Epithelial cell of proximal tubule (primary cell): ENCODE results near the gene SLC25A13. TPM values are rescaled to one million over a fixed set of nuclear protein-coding genes. Genes with fewer than 3 reads are reported as not detected.

Experiments used
- DNase-seq: peaks from one replicate; pipeline ENCODE4 v3.0.0-alpha.2; 2011; ENCODE audit warnings: low read depth
- H3K4me3 ChIP-seq: 2 replicates; pipeline ENCODE4 v1.5.1; 2011; ENCODE audit warnings: low read depth, mild to moderate bottlenecking, low read length
- CTCF ChIP-seq: conservative IDR thresholded peaks from 2 replicates; pipeline ENCODE4 v1.5.1; 2012; ENCODE audit warnings: low read depth, mild to moderate bottlenecking, low read length
- total RNA-seq: library from RNA; depleted of rRNA; stranded (reverse); fragments of >200 nt; gene quantifications from 2 replicates; pipeline ENCODE4 v1.2.3, GENCODE V29; 2015

The SLC25A13 gene
- total RNA-seq, 1 donor from 2014 or later, result 51.3 TPM

DNA sequence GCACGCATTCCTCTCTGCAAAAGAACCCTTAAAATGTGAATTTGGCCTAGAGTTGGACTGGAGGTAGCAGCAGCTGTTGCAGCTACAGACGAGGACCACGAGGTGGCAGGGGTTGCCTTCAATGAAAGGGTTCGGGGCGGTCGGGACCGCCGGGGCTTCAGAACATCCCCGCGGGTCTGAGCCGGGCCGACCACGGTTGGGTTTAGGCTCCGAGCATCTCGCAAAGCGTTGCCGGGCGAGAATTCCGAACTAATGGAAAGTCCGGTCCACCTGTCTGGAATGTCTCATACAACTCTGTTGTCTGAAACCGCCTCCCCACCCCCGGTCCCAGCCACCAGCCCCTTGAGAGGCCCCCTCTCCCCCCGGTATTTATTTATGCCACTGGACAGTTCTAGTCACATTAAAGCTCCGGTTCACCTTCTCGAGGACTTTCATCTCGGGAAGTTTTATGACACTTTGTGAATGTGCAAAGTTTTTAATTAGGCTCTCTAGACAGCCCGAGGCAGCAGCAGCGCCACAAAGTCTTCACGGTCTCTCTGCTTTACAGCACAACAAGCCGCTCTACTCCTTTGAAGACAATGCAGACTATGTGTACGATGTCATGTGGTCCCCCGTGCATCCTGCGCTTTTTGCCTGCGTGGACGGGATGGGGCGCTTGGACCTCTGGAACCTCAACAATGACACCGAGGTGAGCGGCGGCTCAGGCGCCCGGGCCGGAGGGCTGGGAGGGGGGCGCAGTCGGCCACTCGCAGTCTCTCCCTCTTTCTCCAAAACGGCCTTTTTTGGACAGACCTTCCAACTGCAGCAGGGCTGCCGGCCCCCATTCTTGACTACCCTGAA, 246.2 kb downstream of the SLC25A13 start:
- DNase-seq, result no peak
- H3K4me3 ChIP-seq, result peak overlapping the region; percentile 63
- TF ChIP-seq CTCF, result peak; percentile 93

- H3K4me3 ChIP-seq, result no peak overlapping the region
- no peak for TF ChIP-seq CTCF
- no peak for DNase-seq
These were observed 247.0 kb downstream of the SLC25A13 start for GRCh38 chr7:96074871-96075270.
